GM12891 (cell line): ENCODE results near the gene SERINC5.
"Not testable (repeated sequence)": the region's sequence is repeated elsewhere in the genome, so short reads cannot be mapped to it uniquely, and the experiment has no call there.

Source experiments
- DNase-seq: peaks from one replicate; pipeline ENCODE4 v3.0.0; 2011; ENCODE audit warnings: low spot score; ENCODE audit not compliant: insufficient read length
- FAIRE-seq: peaks from 2 replicates; lab custom pipeline; 2011; peaks lifted over from hg19 to GRCh38; lab: Jason Lieb, UNC
- PAX5 ChIP-seq: IDR thresholded peaks from 2 replicates; pipeline ENCODE4 v1.6.1; 2011; ENCODE audit warnings: low read length, moderate library complexity, mild to moderate bottlenecking; ENCODE audit not compliant: insufficient read depth, severe bottlenecking
- POLR2A ChIP-seq: IDR thresholded peaks from 2 replicates; pipeline ENCODE4 v1.6.1; 2011; ENCODE audit warnings: low read depth, low read length, control low read depth
- POLR2AphosphoS5 ChIP-seq: IDR thresholded peaks from 2 replicates; pipeline ENCODE4 v1.6.1; 2011; ENCODE audit warnings: low read depth, low read length, control low read depth
- POU2F2 ChIP-seq: IDR thresholded peaks from 2 replicates; pipeline ENCODE4 v1.6.1; 2011; ENCODE audit warnings: low read depth, mild to moderate bottlenecking, control low read depth, low read length, moderate library complexity
- SPI1 ChIP-seq: IDR thresholded peaks from 2 replicates; pipeline ENCODE4 v1.6.1; 2011; ENCODE audit warnings: low read depth, low read length, control low read depth
- TAF1 ChIP-seq: IDR thresholded peaks from 2 replicates; pipeline ENCODE4 v1.6.1; 2011; ENCODE audit warnings: low read depth, low read length, control low read depth

SERINC5 gene

DNA sequence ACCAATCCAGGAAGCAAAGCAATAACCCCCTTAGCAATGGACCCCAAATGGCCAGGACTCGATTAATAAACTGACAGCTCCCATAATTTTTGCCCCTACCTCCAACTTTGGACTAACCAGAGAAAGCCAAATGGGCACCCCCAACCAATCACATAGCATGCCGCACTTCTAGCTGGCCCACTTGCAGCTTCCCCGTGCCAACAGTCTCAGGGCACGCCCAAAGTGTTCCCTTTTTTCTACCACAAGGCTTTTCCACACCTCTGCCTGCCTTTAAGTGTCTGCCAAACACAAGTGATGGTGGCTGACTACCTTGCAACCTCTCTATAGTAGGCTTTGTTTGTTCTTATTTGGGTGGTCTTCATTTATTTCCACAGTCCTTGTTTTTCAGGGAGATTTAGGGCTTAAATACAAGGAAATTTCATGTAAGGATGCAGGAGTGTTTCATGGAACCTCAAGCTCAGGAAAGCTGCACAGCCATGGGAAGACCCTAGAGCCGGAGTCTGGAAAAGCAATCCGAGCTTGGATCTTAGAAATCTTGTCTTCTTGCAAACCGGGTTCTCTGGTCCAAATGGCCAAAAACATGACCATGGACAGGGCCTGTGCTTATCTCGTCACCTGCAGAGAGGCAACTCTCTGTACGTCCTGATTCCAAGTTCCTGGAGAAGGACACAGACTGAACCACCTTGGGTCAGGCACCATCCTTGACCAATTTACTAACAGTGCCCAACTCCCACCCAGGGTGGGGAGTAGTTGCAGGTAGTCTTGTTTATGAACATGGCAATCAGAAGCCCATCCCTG lies 131.5 kb downstream of the SERINC5 start:
- FAIRE-seq, result no peak
- no peak for DNase-seq
- TF ChIP-seq POU2F2 (no peak), POLR2A (no peak), POLR2AphosphoS5 (no peak), SPI1 (no peak)

DNA sequence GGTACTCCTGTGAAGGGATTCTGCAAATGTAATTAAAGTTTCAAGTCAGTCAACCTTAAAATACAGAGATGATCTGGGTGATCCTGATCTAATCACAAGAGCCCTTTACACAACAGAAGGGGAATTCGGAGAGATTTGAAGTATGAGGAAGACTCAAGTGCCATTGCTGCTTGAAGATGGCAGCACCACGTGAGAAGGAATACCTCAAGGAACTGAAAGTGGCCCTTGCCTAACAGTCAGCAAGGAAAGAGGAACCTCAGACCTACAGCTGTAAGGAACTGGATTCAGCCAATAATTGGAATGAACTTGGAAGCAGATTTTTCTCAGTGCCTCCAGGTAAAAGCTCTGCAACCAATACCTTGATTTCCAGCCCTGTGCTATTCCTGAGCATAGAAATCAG lies 133.3 kb downstream of the SERINC5 start:
- TF ChIP-seq SPI1 (peak; percentile 33; the same call in 1 of the 2 replicates), POU2F2 (no peak)
- peak; percentile 26 for FAIRE-seq
- no peak for DNase-seq

GRCh38 chr5:80119372-80119771 lies 136.5 kb downstream of the SERINC5 start:
- TF ChIP-seq SPI1 (no peak), POLR2A (no peak), PAX5 (no peak), TAF1 (no peak), POLR2AphosphoS5 (no peak), POU2F2 (no peak)
- FAIRE-seq (no peak), DNase-seq (no peak)

- FAIRE-seq, result no peak
- no peak for DNase-seq
- TF ChIP-seq POLR2AphosphoS5 (no peak), POU2F2 (no peak), SPI1 (no peak), POLR2A (no peak), PAX5 (no peak), TAF1 (no peak)
Measured at GRCh38 chr5:80117446-80117845, 138.4 kb downstream of the SERINC5 start.

- DNase-seq (no peak), FAIRE-seq (no peak)
- TF ChIP-seq SPI1 (no peak), PAX5 (no peak), POLR2A (no peak), POLR2AphosphoS5 (no peak)
Measured at GRCh38 chr5:80116465-80116864, 139.4 kb downstream of the SERINC5 start.

DNA sequence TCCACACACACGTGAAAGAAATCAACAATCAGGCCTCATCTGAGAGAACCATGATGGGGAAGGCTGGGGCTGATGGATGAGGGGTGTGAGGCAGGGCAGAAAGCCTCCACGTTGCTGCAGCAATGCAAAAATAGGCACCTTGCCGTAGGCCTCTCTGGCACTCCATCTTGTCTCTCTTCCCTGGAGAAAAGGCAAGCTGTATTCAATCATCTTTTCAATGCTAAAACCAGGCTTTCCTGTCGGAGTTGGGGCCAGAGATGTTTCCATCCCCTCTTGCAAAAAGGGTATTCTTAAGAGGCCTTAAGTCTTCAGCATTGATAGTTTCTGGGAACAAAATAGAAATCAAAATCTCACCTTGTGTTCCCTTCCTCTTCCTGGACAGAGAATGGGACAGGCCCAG lies 139.8 kb downstream of the SERINC5 start:
- no peak for TF ChIP-seq POLR2A
- no peak for TF ChIP-seq POU2F2
- no peak for TF ChIP-seq PAX5
- DNase-seq, result no peak
- FAIRE-seq, result no peak

DNA sequence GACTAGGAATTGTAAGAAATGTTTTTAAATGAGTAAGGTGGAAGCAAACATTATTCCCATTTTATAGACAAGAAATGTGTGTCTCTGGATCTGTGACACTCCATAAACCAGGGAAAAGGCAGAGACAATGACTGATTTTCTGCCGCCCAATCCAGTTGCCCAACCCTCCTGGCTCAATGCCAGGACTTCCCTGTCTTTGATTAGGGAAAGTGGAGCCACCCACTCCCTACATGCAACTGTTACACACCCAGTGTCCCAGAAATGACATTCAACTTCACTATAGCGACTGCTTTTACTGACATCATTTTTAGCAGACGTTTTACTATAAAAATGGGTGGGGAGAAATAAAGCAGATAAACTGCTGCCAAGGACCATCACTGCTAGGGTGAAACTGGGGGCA lies 141.0 kb downstream of the SERINC5 start:
- DNase-seq (no peak), FAIRE-seq (no peak)
- TF ChIP-seq SPI1, result no peak
- no peak for TF ChIP-seq TAF1
- no peak for TF ChIP-seq POU2F2
- no peak for TF ChIP-seq POLR2AphosphoS5
- no peak for TF ChIP-seq POLR2A
- TF ChIP-seq PAX5, result no peak

- not testable (repeated sequence) for FAIRE-seq, DNase-seq
Measured at GRCh38 chr5:80111376-80111990, 144.4 kb downstream of the SERINC5 start.

- no peak for TF ChIP-seq POLR2A
- TF ChIP-seq SPI1, result no peak
- DNase-seq (no peak), FAIRE-seq (peak; percentile 74)
Measured at GRCh38 chr5:80109646-80110478, 146.0 kb downstream of the SERINC5 start.

DNA sequence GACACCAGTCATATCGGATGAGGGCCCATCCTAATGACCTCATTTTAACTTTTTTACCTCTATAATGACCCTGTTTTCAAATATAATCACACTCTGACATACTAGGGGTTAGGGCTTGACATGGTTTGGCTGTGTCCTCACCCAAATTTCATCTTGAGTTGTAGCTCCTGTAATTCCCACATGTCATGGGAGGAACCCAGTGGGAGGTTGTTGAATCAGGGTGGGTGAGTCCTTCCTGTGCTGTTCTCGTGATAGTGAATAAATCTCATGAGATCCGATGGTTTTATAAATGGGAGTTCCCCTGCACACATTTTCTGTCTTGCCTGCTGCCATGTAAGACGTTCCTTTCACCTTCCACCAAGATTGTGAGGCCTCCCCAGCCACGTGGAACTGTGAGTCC lies 148.9 kb downstream of the SERINC5 start:
- DNase-seq (no peak), FAIRE-seq (no peak)
- TF ChIP-seq TAF1 (no peak), POU2F2 (no peak), POLR2A (no peak), POLR2AphosphoS5 (no peak), PAX5 (no peak), SPI1 (no peak)
